HG03565 (cell line): ENCODE data around the gene ZNF446.
"Not testable (repeated sequence)": the region's sequence is repeated elsewhere in the genome, so short reads cannot be mapped to it uniquely, and the experiment has no call there.

Experiments
- ATAC-seq: cut with Tn5 transposase; IDR thresholded peaks from one replicate; pipeline ENCODE4 v1.9.1; 2021; ENCODE audit warnings: mild to moderate bottlenecking, moderate library complexity; ENCODE audit not compliant: unreplicated experiment

Gene ZNF446

GRCh38 chr19:58475714-58476497, at the start of gene ZNF446:
Gene ZNF446, plus strand, starts transcription at chr19:58476352. Its CDS starts 867 bp downstream, at chr19:58477219.
- peak; percentile 67 for ATAC-seq

GRCh38 chr19:58428617-58429016, 47.5 kb upstream of the ZNF446 start:
- no peak for ATAC-seq

DNA sequence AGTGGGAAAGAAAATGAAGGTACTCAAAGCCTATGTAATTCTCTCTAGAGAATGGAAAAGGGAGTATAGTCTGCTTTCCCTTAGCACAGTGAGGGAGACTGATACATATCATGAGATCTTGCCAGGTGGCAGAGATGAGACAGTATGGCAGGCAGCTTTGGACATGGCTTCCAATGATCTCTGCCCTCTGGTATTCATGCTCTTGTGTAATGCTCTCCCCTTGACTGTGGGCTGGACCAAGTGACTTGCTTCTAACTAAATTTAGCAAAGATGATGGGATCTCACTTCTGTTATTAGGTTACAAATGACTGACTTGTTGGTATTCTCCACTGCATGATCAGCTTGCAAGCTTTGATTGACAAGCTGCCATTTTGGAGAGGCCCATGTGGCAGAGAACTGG, 46.4 kb upstream of the ZNF446 start:
- no peak for ATAC-seq

DNA sequence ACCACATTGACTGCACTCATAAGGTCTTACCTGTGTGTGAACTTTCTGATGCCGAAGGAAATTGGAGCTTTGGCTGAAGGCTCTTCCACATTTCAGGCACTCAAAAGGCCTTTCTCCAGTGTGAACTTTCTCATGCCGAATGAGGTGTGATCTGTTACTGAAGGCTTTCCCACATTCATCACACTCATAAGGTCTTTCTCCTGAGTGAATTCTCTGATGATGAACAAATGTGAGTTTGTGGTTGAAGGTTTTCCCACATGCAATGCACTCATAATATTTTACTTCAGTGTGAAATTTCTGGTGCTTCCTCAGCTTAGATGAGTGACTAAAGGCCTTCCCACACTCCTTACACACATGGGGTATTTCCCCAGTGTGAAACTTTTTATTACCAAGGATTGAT, 41.9 kb upstream of the ZNF446 start:
- no peak for ATAC-seq

- peak; percentile 92 for ATAC-seq
These were observed 36.3 kb upstream of the ZNF446 start, which contains the start of gene ZNF132 for GRCh38 chr19:58439576-58440554. Gene ZNF132, minus strand, starts transcription at chr19:58440153. Its CDS starts 332 bp downstream, at chr19:58439821.

GRCh38 chr19:58440556-58440955, 35.6 kb upstream of the ZNF446 start:
- ATAC-seq, result no peak

DNA sequence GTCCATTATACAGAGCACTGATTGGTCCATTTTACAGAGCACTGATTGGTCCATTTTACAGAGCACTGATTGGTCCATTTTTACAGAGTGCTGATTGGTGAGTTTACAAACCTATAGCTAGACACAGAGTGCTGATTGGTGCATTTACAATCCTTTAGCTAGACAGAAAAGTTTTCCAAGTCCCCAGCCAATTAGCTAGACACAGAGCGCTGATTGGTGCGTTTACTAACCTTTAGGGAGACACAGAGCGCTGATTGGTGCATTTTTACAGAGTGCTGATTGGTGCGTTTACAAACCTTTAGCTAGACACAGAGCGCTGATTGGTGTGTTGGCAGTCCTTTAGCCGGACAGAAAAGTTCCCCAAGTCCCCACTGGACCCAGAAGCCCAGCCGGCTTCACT, 33.2 kb upstream of the ZNF446 start:
- not testable (repeated sequence) for ATAC-seq

- ATAC-seq, result not testable (repeated sequence)
These were observed 27.3 kb upstream of the ZNF446 start for GRCh38 chr19:58448860-58449259.

DNA sequence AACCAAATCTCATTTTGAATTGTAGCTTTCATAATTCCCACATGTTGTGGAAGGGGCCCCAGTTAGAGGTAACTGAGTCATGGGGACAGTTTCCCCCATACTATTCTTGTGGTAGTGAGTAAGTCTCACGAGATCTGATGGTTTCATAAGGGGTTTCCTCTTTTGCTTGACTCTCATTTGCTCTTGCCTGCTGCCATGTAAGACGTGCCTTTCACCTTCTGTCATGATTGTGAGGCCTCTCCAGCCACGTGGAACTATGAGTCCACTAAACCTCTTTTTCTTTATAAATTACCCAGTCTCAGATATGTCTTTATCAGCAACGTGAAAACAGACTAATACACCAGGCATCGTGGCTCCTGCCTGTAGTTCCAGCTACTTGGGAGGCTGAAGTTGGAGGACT, 26.2 kb upstream of the ZNF446 start:
- not testable (repeated sequence) for ATAC-seq

GRCh38 chr19:58450856-58451357, 25.2 kb upstream of the ZNF446 start:
- ATAC-seq, result no peak

DNA sequence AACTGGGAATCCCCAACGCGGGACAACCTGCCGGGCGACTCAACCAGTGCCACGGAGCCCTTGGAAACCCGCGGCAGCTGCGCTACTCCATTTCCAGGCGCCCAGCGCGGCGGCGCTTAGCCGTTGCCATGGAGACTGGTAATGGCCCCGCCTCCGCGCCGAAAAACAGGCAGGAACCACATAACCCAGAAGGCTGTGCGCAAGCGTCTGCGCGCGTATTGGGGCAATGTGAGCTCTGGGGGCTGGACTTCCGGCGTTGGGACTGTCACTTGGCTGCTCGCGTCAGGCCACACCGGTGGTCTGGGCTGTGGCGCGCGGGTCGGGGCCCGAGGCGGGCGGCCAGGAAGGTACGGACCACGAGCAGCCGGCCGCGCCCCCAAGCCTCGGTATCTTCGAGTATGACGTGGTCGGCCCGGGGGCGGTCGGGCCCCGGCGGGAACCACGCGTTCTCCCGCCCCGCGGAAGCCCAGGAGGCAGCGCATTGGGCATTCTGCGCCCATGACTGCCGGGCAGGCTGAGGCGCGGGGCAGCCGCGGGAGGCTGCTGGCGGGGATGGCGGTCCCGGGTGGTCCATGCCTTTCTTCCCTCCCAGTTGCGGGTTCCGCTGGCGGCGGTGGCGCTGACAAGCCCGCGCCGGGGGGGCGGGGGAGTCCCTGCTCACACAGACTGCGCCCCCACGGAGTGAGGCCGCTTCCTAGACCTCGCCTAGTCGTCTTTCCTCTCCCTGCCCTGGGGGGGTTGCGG, 24.6 kb upstream of the ZNF446 start, which contains the start of gene ZNF324B:
Gene ZNF324B, plus strand, starts transcription at position 265 of the 744 bp plus-strand sequence. CDS start 2,080 bp downstream, outside the sequence.
- ATAC-seq, result peak; percentile 93

DNA sequence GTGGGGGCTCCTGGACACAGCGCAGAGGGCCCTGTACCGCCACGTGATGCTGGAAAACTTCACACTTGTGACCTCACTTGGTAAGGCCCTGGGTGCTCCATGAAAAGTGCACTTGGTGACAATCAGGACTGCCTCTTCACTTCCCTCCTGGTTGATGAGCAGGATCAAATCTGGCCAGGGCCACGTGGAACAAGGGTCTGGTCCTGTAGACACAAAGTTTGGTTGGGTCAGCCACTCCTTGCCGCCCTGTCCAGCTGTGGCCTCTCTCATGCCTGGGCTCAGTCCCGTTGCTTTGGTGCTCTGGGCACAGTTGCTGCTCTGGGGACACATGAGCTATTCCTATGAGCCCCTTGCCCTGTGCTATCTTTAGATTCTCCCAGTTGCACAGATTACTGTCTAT, 22.4 kb upstream of the ZNF446 start:
- no peak for ATAC-seq

DNA sequence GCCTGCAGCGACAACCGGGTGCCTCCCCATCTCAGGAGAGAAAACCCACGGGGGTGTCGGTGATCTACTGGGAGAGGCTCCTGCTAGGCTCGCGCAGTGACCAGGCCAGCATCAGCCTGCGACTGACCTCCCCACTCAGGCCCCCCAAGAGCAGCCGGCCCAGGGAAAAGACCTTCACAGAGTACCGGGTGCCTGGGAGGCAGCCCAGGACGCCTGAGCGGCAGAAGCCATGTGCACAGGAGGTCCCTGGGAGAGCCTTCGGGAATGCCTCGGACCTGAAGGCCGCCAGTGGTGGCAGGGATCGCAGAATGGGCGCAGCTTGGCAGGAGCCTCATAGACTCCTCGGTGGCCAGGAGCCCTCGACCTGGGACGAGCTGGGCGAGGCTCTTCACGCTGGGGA, 20.8 kb upstream of the ZNF446 start:
- no peak for ATAC-seq

GRCh38 chr19:58456111-58456510, 20.0 kb upstream of the ZNF446 start:
- ATAC-seq, result no peak

DNA sequence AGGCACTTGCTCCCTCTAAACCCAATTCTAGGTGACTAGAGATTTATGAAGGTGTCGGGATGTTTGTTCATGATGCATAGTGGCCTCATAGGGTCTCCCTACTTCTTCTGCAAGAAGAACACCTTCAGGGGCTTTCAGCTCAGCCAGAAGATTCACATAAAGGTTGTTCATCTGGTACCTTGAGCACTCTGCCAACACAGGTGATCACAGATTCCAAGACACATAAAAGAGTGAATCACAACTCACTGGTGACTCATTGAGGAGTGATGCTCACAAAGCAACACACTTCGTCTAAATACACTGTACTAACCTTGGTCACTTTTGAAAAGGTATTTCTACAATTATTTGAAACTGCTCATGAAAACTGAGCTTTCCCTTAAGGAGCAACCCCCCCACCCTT, 16.1 kb upstream of the ZNF446 start:
- no peak for ATAC-seq

DNA sequence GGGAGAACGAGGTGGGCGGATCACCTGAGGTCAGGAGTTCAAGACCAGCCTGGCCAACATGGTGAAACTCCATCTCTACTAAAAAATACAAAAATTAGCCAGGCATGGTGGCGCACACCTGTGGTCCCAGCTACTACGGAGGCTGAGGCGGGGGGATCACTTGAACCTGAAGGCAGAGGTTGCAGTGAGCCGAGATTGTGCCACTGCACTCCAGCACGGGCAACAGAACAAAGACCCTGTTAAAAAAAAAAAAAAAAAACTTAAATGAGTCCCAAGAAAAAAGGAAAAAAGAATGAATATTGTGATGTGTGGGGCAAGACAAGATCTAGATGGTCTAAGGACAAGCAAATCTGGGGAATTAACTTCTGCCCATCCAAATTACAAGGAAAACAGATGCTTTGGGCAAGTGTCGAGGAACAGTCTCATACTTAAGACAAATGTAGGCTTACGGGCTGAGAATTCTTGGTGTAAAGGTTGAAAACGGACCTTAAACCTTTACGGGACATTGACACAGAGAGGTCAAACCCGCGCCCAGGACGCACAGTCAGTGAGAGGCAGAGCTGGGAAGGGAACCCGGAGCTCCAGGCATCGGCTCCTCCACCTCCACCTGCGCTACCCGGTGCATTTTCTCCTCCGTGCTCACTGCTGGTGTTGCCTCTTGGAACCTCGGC, 9.9 kb upstream of the ZNF446 start:
- ATAC-seq, result no peak

GRCh38 chr19:58466760-58467589, 9.2 kb upstream of the ZNF446 start, which contains the start of gene ZNF324:
Gene ZNF324, plus strand, starts transcription at chr19:58467080. Its CDS starts 2,106 bp downstream, at chr19:58469186.
- peak; percentile 90 for ATAC-seq

DNA sequence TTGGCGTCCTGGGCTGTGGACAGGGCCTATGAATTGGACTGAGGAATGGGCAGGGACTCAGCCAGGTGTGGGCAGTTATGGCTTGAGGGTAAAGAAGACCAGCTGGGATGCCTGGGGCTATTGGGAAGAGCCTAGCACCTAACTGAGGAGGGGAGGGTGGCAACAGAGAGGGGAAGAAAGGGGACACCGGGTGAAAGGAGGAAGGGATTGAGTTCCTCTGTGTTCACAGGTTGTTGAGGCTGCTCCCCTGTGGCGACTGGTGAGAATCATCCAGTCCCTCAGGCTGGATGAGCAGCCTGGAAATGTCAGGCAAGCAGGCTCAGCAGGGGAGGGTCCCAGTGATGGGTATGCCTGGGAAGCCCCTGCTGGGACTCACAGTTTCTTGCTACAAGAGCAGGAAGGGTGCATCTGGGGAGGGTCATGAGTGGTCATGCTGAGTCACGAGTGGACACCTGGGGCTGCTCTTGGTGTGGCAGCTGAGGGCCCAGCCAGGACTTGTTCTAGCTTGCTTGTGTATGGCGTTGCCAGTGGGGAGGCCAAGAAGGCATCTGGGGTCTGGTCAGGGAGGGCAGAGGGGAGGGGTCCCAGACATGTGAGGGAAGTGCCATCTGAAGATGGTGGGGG, 7.8 kb upstream of the ZNF446 start:
- no peak for ATAC-seq
